ENCODE measurements around the gene PCBP2.
"Not testable (repeated sequence)": the region's sequence is repeated elsewhere in the genome, so short reads cannot be mapped to it uniquely, and the experiment has no call there.

PCBP2 gene

DNA sequence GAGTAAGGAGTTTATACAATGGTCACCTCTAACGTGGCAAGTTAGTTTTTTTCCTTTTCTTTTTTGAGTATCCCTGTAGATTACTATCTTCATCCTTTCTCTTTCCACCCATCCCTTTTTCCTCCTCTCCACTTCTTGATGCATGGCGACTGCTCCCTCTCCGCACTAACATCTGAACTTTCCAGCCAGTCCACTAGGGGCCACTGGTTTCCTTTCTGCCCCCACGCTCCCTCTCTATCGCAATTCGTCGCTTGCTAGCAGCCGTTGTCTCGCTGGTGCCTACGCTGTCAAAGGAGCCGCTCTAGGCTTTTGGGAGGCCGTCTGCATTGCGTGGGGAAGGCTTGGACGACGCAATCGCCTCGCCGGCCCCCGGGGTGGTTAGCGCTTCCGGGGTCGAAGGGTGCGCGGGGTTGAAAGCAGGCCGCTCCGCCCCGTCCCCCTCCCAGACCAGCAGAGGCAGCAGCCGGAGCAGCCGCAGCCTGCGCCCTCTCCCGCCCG, at the start of gene PCBP2:
PCBP2 (plus strand) TSS at position 442 of the 498 bp plus-strand sequence. CDS start 2,699 bp downstream, outside the sequence.
- no peaks in the 10 kb centered on the region for H3K27me3 ChIP-seq (ENCODE audit: control insufficient read depth, insufficient read depth, low read length)
- peak within 1 kb of the TSS; percentile 79 for H3K4me3 ChIP-seq (ENCODE audit: low read length)
- peak within 1 kb of the TSS; percentile 96 for H3K9ac ChIP-seq (ENCODE audit: low read length)
- H3K27ac ChIP-seq (ENCODE audit: low read length): peak within 1 kb of the TSS; percentile 87
- peaks cover 32% of the 10 kb centered on the region for H3K36me3 ChIP-seq (ENCODE audit: control insufficient read depth, low read depth, low read length)
- peaks cover 3% of the 10 kb centered on the region for H3K4me1 ChIP-seq (ENCODE audit: control insufficient read depth, low read depth, low read length)
- H3K9me3 ChIP-seq (ENCODE audit: control insufficient read depth, low read depth, low read length): no peaks in the 10 kb centered on the region

- not testable (repeated sequence) for H3K36me3 ChIP-seq (ENCODE audit: control insufficient read depth, low read depth, low read length); H3K27ac ChIP-seq (ENCODE audit: low read length); H3K9me3 ChIP-seq (ENCODE audit: control insufficient read depth, low read depth, low read length); H3K4me3 ChIP-seq (ENCODE audit: low read length); H3K4me1 ChIP-seq (ENCODE audit: control insufficient read depth, low read depth, low read length); H3K27me3 ChIP-seq (ENCODE audit: control insufficient read depth, insufficient read depth, low read length); H3K9ac ChIP-seq (ENCODE audit: low read length)
Measured at GRCh38 chr12:53402351-53402750, 49.6 kb upstream of the PCBP2 start.

DNA sequence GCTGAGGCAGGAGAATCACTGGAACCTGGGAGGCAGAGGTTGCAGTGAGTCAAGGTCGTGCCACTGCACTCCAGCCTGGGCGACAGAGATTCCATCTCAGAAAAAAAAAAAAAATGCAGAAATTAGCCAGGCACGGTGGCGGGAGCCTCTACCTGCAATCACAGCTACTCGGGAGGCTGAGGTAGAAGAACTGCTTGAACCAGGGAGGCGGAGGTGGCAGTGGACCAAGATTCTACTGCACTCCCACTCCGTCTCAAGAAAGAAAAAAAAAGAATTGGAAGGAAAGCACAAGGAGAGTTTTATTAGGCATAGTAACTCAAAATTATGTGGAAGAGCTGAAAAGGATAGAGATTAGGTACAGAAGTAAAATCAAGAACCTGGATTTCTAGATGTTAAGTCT, 49.0 kb upstream of the PCBP2 start:
- no peaks in the 10 kb centered on the region for H3K9me3 ChIP-seq (ENCODE audit: control insufficient read depth, low read depth, low read length)
- no peaks in the 10 kb centered on the region for H3K4me1 ChIP-seq (ENCODE audit: control insufficient read depth, low read depth, low read length)
- no peaks in the 10 kb centered on the region for H3K27me3 ChIP-seq (ENCODE audit: control insufficient read depth, insufficient read depth, low read length)
- H3K4me3 ChIP-seq (ENCODE audit: low read length): no peak overlapping the region
- H3K9ac ChIP-seq (ENCODE audit: low read length): no peak overlapping the region
- peaks cover 5% of the 10 kb centered on the region for H3K36me3 ChIP-seq (ENCODE audit: control insufficient read depth, low read depth, low read length)
- no peak overlapping the region for H3K27ac ChIP-seq (ENCODE audit: low read length)

DNA sequence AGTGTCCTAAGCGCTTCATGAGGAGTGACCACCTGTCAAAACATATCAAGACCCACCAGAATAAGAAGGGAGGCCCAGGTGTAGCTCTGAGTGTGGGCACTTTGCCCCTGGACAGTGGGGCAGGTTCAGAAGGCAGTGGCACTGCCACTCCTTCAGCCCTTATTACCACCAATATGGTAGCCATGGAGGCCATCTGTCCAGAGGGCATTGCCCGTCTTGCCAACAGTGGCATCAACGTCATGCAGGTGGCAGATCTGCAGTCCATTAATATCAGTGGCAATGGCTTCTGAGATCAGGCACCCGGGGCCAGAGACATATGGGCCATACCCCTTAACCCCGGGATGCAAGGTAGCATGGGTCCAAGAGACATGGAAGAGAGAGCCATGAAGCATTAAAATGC, 41.0 kb upstream of the PCBP2 start:
- Histone ChIP-seq H3K4me1 (ENCODE audit: control insufficient read depth, low read depth, low read length) (no peaks in the 10 kb centered on the region), H3K27me3 (ENCODE audit: control insufficient read depth, insufficient read depth, low read length) (no peaks in the 10 kb centered on the region), H3K27ac (ENCODE audit: low read length) (no peak overlapping the region), H3K4me3 (ENCODE audit: low read length) (no peak overlapping the region), H3K36me3 (ENCODE audit: control insufficient read depth, low read depth, low read length) (peaks cover 40% of the 10 kb centered on the region), H3K9ac (ENCODE audit: low read length) (no peak overlapping the region), H3K9me3 (ENCODE audit: control insufficient read depth, low read depth, low read length) (no peaks in the 10 kb centered on the region)

DNA sequence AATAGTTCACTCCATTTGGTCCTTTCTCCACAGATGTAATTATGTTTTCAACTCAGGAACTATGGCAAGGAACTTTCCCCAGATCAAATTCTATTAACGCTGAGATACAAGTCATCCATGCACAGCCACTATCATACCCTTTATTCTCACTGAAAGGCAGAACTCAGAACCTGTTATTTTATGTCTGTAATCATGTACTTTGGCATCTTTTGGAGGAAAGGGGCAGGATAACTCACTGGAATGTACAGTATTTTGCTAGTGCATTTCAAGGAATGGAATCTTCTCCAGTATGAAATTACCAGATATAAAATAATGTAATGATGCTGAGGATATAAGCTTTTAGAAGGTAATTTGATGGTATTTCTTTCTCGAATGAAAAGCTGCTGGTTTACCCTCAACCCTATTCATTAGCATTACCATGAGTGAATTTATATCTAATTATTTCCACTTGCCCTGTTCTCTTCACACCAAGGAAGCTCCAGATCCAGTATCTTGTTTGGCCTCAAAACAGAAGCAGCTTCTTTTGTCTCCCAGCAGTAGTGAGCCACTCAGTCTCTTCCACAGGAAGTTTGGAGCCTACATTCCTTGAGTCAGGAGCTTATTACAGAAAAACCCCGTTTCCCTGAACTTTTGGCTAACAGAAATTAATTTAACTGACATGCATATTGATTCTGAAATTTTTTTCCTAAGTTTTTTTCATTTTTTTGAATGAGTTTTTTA, 38.3 kb upstream of the PCBP2 start:
- H3K4me1 ChIP-seq (ENCODE audit: control insufficient read depth, low read depth, low read length): no peaks in the 10 kb centered on the region
- no peak overlapping the region for H3K9ac ChIP-seq (ENCODE audit: low read length)
- no peak overlapping the region for H3K27ac ChIP-seq (ENCODE audit: low read length)
- H3K36me3 ChIP-seq (ENCODE audit: control insufficient read depth, low read depth, low read length): peaks cover 35% of the 10 kb centered on the region
- no peak overlapping the region for H3K4me3 ChIP-seq (ENCODE audit: low read length)
- no peaks in the 10 kb centered on the region for H3K9me3 ChIP-seq (ENCODE audit: control insufficient read depth, low read depth, low read length)
- H3K27me3 ChIP-seq (ENCODE audit: control insufficient read depth, insufficient read depth, low read length): no peaks in the 10 kb centered on the region

GRCh38 chr12:53414756-53415417, 37.0 kb upstream of the PCBP2 start:
- H3K9me3 ChIP-seq (ENCODE audit: control insufficient read depth, low read depth, low read length): no peaks in the 10 kb centered on the region
- H3K27me3 ChIP-seq (ENCODE audit: control insufficient read depth, insufficient read depth, low read length): no peaks in the 10 kb centered on the region
- no peaks in the 10 kb centered on the region for H3K4me1 ChIP-seq (ENCODE audit: control insufficient read depth, low read depth, low read length)
- no peak overlapping the region for H3K4me3 ChIP-seq (ENCODE audit: low read length)
- no peak overlapping the region for H3K9ac ChIP-seq (ENCODE audit: low read length)
- peaks cover 25% of the 10 kb centered on the region for H3K36me3 ChIP-seq (ENCODE audit: control insufficient read depth, low read depth, low read length)
- no peak overlapping the region for H3K27ac ChIP-seq (ENCODE audit: low read length)

DNA sequence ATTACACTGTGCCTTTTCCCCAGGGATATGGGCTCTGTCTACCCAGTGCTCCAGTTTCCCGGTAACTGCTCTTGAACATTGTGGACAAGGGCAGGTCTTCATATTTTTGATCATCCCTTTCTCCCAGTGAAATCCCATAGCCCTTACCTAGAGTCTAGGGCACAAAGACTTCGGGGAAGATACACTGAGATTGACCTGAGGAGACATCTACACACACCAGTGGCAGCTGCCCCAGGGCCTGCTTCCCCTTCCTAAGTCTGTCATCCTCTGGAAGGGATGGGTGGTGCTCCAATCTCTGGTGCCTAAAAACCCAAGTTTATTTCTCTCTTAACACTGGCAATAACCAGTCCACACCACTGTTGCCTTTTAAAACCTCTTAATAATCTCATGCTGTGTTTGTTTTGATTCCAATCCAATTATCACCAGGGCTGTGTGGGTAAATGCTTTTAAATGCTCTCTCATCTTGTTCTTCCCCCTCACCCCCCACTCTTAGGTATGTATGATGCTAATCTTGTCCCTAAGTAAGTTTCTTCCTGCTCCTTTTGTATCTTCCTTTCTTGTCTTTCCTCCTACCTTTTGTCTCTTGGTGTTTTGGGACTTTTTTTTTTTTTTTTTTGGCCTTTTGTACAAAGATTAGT, 36.0 kb upstream of the PCBP2 start:
- H3K9ac ChIP-seq (ENCODE audit: low read length); H3K9me3 ChIP-seq (ENCODE audit: control insufficient read depth, low read depth, low read length); H3K27me3 ChIP-seq (ENCODE audit: control insufficient read depth, insufficient read depth, low read length); H3K27ac ChIP-seq (ENCODE audit: low read length); H3K4me3 ChIP-seq (ENCODE audit: low read length); H3K4me1 ChIP-seq (ENCODE audit: control insufficient read depth, low read depth, low read length): not testable (repeated sequence)
- H3K36me3 ChIP-seq (ENCODE audit: control insufficient read depth, low read depth, low read length): peaks cover 22% of the 10 kb centered on the region

DNA sequence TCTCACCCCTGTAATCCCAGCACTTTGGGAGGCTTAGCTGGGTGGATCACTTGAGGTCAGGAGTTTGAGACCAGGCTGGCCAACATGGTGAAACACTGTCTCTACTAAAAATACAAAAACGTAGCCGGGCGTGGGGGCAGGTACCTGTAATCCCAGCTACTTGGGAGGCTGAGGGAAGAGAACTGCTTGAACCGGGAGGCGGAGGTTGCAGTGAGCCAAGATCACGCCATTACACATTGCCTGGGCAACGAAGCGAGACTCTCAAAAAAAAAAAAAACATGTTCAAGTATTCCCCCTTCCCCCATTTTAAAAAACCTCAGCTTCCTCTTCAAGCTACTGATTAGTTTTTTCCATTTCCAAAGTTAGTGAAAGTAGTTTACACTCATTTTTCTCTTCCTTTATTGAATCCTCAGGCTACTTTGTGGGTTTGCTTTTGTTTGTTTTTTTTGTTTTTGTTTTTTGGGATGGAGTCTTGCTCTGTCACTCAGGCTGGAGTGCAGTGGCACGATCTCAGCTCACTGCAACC, 34.5 kb upstream of the PCBP2 start:
- H3K36me3 ChIP-seq (ENCODE audit: control insufficient read depth, low read depth, low read length); H3K9ac ChIP-seq (ENCODE audit: low read length); H3K4me3 ChIP-seq (ENCODE audit: low read length); H3K27me3 ChIP-seq (ENCODE audit: control insufficient read depth, insufficient read depth, low read length); H3K27ac ChIP-seq (ENCODE audit: low read length); H3K9me3 ChIP-seq (ENCODE audit: control insufficient read depth, low read depth, low read length); H3K4me1 ChIP-seq (ENCODE audit: control insufficient read depth, low read depth, low read length): not testable (repeated sequence)

DNA sequence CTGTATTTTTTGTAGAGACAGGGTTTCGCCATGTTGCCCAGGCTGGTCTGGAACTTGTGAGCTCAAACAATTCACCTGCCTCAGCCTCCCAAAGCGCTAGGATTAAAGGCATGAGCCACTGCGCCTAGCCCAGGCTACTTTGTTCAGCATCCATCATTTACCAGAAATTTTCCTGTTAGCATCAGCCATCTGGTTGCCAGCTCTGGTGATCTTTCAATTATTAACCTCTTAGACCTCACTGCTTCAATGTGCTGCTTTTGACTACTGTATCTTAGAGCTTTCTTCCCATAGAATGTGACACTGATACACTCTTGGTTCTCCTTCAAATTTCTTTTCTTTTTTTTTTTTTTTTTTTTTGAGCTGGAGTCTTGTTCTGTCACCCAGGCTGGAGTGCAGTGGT, 33.7 kb upstream of the PCBP2 start:
- H3K9me3 ChIP-seq (ENCODE audit: control insufficient read depth, low read depth, low read length): no peaks in the 10 kb centered on the region
- H3K36me3 ChIP-seq (ENCODE audit: control insufficient read depth, low read depth, low read length): no peaks in the 10 kb centered on the region
- H3K4me1 ChIP-seq (ENCODE audit: control insufficient read depth, low read depth, low read length): peaks cover 7% of the 10 kb centered on the region
- H3K4me3 ChIP-seq (ENCODE audit: low read length): no peak overlapping the region
- no peak overlapping the region for H3K9ac ChIP-seq (ENCODE audit: low read length)
- no peak overlapping the region for H3K27ac ChIP-seq (ENCODE audit: low read length)
- H3K27me3 ChIP-seq (ENCODE audit: control insufficient read depth, insufficient read depth, low read length): no peaks in the 10 kb centered on the region

DNA sequence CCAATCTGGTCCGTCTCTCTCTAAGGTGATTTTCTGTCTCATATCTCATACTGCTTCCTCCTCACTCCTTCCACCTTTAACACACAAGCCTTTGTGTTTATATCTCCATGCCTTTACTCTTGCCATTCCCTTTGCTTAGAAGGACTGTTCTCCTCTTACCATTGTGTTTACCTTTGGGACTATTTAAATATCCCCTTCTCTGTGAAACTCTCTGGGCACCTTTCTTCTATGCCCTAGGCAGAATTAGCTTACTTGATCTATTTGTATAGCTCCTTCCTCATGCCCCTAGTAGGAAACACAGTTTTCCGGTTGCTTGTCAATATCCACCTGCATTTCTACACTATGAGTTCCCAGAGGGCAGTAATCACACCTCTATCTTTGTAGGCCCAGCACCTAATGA, 32.1 kb upstream of the PCBP2 start:
- Histone ChIP-seq H3K27ac (ENCODE audit: low read length) (no peak overlapping the region), H3K36me3 (ENCODE audit: control insufficient read depth, low read depth, low read length) (no peaks in the 10 kb centered on the region), H3K9me3 (ENCODE audit: control insufficient read depth, low read depth, low read length) (no peaks in the 10 kb centered on the region), H3K9ac (ENCODE audit: low read length) (no peak overlapping the region), H3K4me1 (ENCODE audit: control insufficient read depth, low read depth, low read length) (peaks cover 7% of the 10 kb centered on the region), H3K27me3 (ENCODE audit: control insufficient read depth, insufficient read depth, low read length) (no peaks in the 10 kb centered on the region), H3K4me3 (ENCODE audit: low read length) (no peak overlapping the region)

DNA sequence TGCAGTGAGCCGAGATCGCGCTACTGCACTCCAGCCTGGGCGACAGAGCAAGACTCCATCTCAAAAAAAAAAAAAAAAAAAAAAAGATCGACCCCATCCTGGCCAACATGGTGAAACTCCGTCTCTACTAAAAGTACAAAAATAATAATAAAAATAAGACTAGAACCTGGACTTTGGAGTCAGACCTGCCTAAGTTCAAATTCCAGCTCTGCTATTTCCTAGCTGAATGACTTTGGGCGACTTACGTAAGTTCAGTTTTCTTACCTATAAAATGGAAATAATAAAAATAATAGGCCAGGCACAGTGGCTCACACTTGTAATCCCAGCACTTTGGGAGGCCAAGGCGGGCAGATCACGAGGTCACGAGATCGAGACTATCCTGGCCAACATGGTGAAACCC, 29.7 kb upstream of the PCBP2 start:
- not testable (repeated sequence) for H3K9me3 ChIP-seq (ENCODE audit: control insufficient read depth, low read depth, low read length); H3K9ac ChIP-seq (ENCODE audit: low read length); H3K27ac ChIP-seq (ENCODE audit: low read length); H3K4me3 ChIP-seq (ENCODE audit: low read length); H3K4me1 ChIP-seq (ENCODE audit: control insufficient read depth, low read depth, low read length); H3K36me3 ChIP-seq (ENCODE audit: control insufficient read depth, low read depth, low read length); H3K27me3 ChIP-seq (ENCODE audit: control insufficient read depth, insufficient read depth, low read length)

Measured in iPS-18a (cell line).